ENCODE results near the gene CCN6. TPM values are rescaled to one million over a fixed set of nuclear protein-coding genes. Genes with fewer than 3 reads are reported as not detected.

Gene CCN6
- total RNA-seq (2022) (not detected in 2 replicates), Bru-seq, nascent RNA (not detected), BruChase-seq, experiment 1, labeled RNA remaining after a 2-hour chase (not detected), BruChase-seq, experiment 2, labeled RNA remaining after a 6-hour chase (not detected)
- long read RNA-seq = 0 reads

GRCh38 chr6:112054001-112054400, at the start of gene CCN6:
Gene CCN6 (plus strand): TSS chr6:112054104. CDS start chr6:112054358, 254 bp downstream.
- no peaks in the 10 kb centered on the region for H3K36me3 Mint-ChIP-seq (ENCODE audit: insufficient read depth, unreplicated experiment)
- Histone ChIP-seq H3K9me3 (no peaks in the 10 kb centered on the region), H3K36me3 (ENCODE audit: control insufficient read depth, insufficient read depth, low read length) (no peaks in the 10 kb centered on the region), H3K27me3 (replicated peaks; ENCODE audit: control insufficient read depth, insufficient read depth, low read length) (no peaks in the 10 kb centered on the region), H3K4me3 (ENCODE audit: low read depth, low read length) (no peak within 1 kb of the TSS), H3K4me1 (no peaks in the 10 kb centered on the region)
- ChIA-PET CTCF (no interaction called here), POLR2A (no interaction called here)
- TF ChIP-seq CTCF (IDR thresholded peaks at IDR 0.05; ENCODE audit: insufficient read depth in 1 of 2, low read depth in 1 of 2, low read length in 1 of 2, severe bottlenecking in 1 of 2, unreplicated experiment in 1 of 2) = no peak
- H3K4me3 Mint-ChIP-seq (ENCODE audit: unreplicated experiment) = no peak within 1 kb of the TSS
- no peak within 1 kb of the TSS for H3K27ac Mint-ChIP-seq (ENCODE audit: unreplicated experiment)
- H3K9me3 Mint-ChIP-seq (ENCODE audit: unreplicated experiment) = no peaks in the 10 kb centered on the region
- H3K4me1 Mint-ChIP-seq (ENCODE audit: low read depth, unreplicated experiment) = no peaks in the 10 kb centered on the region
- intact Hi-C loops (cut with micrococcal nuclease; ENCODE audit: unreplicated experiment) = no loop called here
- peaks cover 11% of the 10 kb centered on the region for H3K27me3 Mint-ChIP-seq (ENCODE audit: insufficient read depth, unreplicated experiment)
- no TSS peak for BruUV-seq (replicated peaks)
- DNase-seq = no peak

GRCh38 chr6:112004201-112005012, 49.5 kb upstream of the CCN6 start:
- Mint-ChIP-seq H3K4me1 (ENCODE audit: low read depth, unreplicated experiment) (peaks cover 6% of the 10 kb centered on the region), H3K27ac (ENCODE audit: unreplicated experiment) (no peak overlapping the region), H3K27me3 (ENCODE audit: insufficient read depth, unreplicated experiment) (peaks cover 9% of the 10 kb centered on the region), H3K36me3 (ENCODE audit: insufficient read depth, unreplicated experiment) (no peaks in the 10 kb centered on the region), H3K4me3 (ENCODE audit: unreplicated experiment) (no peak overlapping the region), H3K9me3 (ENCODE audit: unreplicated experiment) (no peaks in the 10 kb centered on the region)
- no peaks in the 10 kb centered on the region for H3K27me3 ChIP-seq (replicated peaks; ENCODE audit: control insufficient read depth, insufficient read depth, low read length)
- no peaks in the 10 kb centered on the region for H3K9me3 ChIP-seq
- ChIA-PET POLR2A (no interaction called here), CTCF (no interaction called here)
- no TSS peak for BruUV-seq (replicated peaks)
- DNase-seq = no peak
- H3K4me3 ChIP-seq (ENCODE audit: low read depth, low read length) = no peak overlapping the region
- H3K36me3 ChIP-seq (ENCODE audit: control insufficient read depth, insufficient read depth, low read length) = no peaks in the 10 kb centered on the region
- no peaks in the 10 kb centered on the region for H3K4me1 ChIP-seq
- intact Hi-C loops (cut with micrococcal nuclease; ENCODE audit: unreplicated experiment) = no loop called here
- TF ChIP-seq CTCF (IDR thresholded peaks at IDR 0.05; ENCODE audit: insufficient read depth in 1 of 2, low read depth in 1 of 2, low read length in 1 of 2, severe bottlenecking in 1 of 2, unreplicated experiment in 1 of 2) = no peak

GRCh38 chr6:112005013-112005371, 48.9 kb upstream of the CCN6 start:
- Mint-ChIP-seq H3K4me1 (ENCODE audit: low read depth, unreplicated experiment) (peaks cover 6% of the 10 kb centered on the region), H3K27me3 (ENCODE audit: insufficient read depth, unreplicated experiment) (peaks cover 9% of the 10 kb centered on the region), H3K36me3 (ENCODE audit: insufficient read depth, unreplicated experiment) (no peaks in the 10 kb centered on the region), H3K4me3 (ENCODE audit: unreplicated experiment) (no peak overlapping the region), H3K27ac (ENCODE audit: unreplicated experiment) (no peak overlapping the region), H3K9me3 (ENCODE audit: unreplicated experiment) (no peaks in the 10 kb centered on the region)
- no peak for TF ChIP-seq CTCF (IDR thresholded peaks at IDR 0.05; ENCODE audit: insufficient read depth in 1 of 2, low read depth in 1 of 2, low read length in 1 of 2, severe bottlenecking in 1 of 2, unreplicated experiment in 1 of 2)
- Histone ChIP-seq H3K27me3 (replicated peaks; ENCODE audit: control insufficient read depth, insufficient read depth, low read length) (no peaks in the 10 kb centered on the region), H3K4me3 (ENCODE audit: low read depth, low read length) (no peak overlapping the region), H3K9me3 (no peaks in the 10 kb centered on the region), H3K4me1 (no peaks in the 10 kb centered on the region), H3K36me3 (ENCODE audit: control insufficient read depth, insufficient read depth, low read length) (no peaks in the 10 kb centered on the region)
- no TSS peak for BruUV-seq (replicated peaks)
- ChIA-PET CTCF (no interaction called here), POLR2A (no interaction called here)
- intact Hi-C loops (cut with micrococcal nuclease; ENCODE audit: unreplicated experiment) = no loop called here
- DNase-seq = no peak

Measured in Caco-2 (cell line).